Stimulated activated CD4-positive, alpha-beta T cell treated with anti-CD3 and anti-CD28 coated beads, TNF-alpha, amount 100 ng/mL, for 48 hours (primary cell): Measurements from ENCODE around the gene ZNF883.
"Not testable (repeated sequence)": the region's sequence is repeated elsewhere in the genome, so short reads cannot be mapped to it uniquely, and the experiment has no call there.

ENCODE experiments used
- DNase-seq, 3 donors: peaks; one replicate each; pipeline ENCODE4 v3.0.0-alpha.2; 2020; ENCODE audit warnings: low read depth in 3 of 3

The ZNF883 gene

DNA sequence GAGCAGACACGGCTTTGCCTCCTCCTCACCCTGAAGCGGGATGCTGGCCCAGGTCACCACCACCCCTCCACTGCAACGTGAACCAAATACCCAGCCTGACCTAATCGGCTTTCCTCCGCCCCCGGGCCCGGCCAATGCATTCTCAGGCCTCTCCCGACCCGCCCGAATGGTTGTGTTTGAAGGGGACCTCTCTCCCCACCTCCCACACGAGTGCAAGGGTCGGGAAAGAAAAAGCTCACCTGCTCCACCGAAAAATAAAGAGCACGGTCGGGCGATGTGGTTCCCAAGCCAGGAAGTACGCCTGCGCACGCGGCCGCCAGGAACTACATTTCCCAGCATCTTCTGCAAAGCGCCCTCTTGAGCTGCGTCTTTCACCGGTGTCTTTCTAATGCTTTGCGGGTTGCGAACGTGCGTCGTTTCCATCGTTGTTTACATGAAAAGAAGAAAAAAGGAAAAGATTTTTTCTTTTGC is at the start of gene ZNF883:
Gene ZNF883 (minus strand): TSS at position 282 of the 471 bp plus-strand sequence.
- peak in 2 of 3 donors; percentile 18 to 19 for DNase-seq

GRCh38 chr9:113061072-113061850 is 49.3 kb upstream of the ZNF883 start:
- not testable (repeated sequence) for DNase-seq

GRCh38 chr9:113059581-113060284 is 47.7 kb upstream of the ZNF883 start:
- not testable (repeated sequence) for DNase-seq

GRCh38 chr9:113057193-113057592 is 45.2 kb upstream of the ZNF883 start:
- no peak for DNase-seq

DNA sequence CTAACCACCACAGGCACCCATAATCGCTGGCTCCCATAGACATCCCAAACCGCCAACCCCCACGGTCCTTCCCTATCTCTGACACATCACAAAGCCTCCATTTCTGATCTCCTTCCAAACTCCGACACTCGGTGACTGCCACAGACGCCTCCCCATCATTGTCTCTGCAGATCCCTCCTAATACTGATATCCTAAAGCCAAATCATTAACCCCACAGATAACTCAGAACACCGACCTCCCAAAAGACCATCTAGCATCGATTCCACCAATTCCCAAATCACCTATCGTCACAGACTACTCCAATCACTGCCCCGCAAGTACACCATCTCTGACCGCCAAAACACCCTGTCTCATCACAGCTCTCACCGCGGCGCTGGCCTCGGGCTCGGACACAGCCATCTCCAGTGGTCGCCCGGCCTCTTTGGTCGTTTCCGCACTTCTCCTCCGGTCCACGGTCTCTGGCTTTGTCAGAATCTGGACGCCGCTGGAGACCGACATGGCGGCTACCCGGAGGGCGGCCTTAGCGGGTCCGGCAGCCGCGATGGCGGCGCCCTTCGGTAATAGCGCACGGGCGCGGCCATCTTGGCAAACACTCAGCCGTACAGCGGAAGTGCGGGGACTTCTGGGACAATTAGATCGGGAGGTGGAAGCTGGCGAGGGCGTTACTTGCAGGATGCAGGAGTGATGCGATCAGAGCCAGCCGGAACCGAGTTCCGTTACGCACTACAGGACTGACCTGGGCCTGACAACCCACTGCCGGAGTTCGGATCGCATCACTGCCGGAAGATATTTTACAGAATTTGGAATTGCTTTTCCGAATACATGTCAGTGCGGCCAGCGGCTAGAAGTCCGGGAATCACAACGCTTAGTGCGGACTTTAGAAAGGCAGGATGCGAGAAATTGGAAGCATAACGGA is 44.5 kb upstream of the ZNF883 start, which contains the start of gene ZFP37:
Gene ZFP37 (minus strand): TSS at position 534 of the 916 bp plus-strand sequence. CDS start 36 bp downstream, at position 498.
- peak; percentile 51 to 55 (median 53) for DNase-seq

GRCh38 chr9:113042884-113043657 is 31.1 kb upstream of the ZNF883 start:
- DNase-seq: no peak

- DNase-seq: no peak
These were observed 14.2 kb upstream of the ZNF883 start for GRCh38 chr9:113026200-113026599.

DNA sequence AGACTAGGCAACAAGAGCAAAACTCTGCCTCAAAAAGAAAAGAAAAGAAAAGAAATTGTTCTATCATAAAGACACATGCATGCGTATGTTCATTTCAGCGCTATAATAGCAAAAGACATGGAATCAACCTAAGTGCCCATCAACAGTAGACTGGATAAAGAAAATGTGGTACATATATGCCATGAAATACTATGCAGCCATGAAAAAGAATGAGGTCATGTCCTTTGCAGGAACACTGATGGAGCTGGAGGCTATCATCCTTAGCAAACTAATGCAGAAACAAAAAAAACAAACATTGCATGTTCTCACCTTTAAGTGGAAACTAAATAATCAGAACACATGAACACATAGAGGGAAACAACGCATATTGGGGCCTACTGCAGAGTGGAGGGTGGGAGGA is 6.3 kb upstream of the ZNF883 start:
- no peak for DNase-seq

DNA sequence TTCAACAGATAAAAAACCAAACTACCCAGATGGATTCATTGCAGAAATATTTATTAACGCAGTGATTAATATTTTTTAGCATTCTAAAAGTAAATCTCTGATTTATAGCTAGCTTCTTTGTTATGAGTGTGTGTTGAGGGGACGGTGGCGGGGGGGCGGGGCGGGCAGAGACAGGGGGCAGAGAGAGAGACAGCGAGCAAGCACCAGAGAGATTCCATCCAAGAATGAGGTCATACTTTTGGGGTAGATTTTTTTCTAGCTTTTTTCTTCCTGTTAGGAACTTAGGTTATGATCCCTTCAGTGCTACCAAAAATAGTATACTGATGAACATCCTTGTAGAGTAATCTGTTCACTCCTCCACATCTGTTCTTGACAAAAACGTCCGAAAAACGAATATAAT is 500 bp upstream of the ZNF883 start:
- DNase-seq: no peak

DNA sequence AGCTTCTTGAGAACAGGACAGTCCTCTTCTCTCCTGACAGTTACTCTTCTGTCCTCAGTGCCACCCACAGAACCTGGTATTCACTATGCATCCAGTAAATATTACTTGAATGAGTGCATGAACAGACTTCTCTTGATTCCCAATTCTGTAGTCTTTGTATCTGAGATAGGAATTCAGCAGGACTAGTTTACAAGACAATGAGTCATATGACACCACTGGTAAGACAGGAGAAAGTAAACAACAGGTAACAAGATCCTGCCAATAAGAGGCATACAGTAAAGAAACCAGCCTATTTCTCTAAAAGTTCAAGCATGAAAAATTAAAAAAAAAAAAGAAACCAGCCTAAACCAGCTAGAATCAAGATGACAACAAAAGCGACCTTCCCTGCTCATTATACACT is 6.2 kb downstream of the ZNF883 start:
- DNase-seq: no peak

GRCh38 chr9:112997236-112997941 is 14.6 kb downstream of the ZNF883 start:
- DNase-seq: no peak

- DNase-seq: peak in 2 of 3 donors; percentile 1
These were observed 40.6 kb downstream of the ZNF883 start for GRCh38 chr9:112971415-112971814.

GRCh38 chr9:112970939-112971338 is 41.1 kb downstream of the ZNF883 start:
- no peak for DNase-seq

GRCh38 chr9:112969730-112970129 is 42.3 kb downstream of the ZNF883 start:
- DNase-seq: no peak

- no peak for DNase-seq
These were observed 56.4 kb downstream of the ZNF883 start for GRCh38 chr9:112955550-112955949.

GRCh38 chr9:112945620-112946208 is 66.3 kb downstream of the ZNF883 start:
- DNase-seq: no peak

DNA sequence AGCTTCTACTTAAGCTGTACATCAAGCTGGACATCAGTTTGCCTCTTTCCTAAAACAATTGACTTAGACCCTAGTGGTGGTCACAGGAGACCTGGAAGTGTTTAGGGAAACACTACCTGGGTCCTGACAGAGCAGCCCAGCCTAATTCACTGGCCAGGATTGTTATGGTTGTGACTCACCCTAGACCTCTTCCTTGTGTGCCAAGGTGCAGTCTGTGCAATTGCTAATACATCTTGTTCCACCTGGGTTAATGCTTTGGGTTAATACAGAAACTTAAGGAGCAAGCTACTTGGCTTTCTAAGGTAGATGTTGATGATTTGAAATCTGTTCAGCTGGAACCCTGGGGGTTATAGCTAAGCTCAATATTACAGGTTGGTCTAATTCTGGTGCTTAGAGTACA is 72.6 kb downstream of the ZNF883 start:
- no peak for DNase-seq

DNA sequence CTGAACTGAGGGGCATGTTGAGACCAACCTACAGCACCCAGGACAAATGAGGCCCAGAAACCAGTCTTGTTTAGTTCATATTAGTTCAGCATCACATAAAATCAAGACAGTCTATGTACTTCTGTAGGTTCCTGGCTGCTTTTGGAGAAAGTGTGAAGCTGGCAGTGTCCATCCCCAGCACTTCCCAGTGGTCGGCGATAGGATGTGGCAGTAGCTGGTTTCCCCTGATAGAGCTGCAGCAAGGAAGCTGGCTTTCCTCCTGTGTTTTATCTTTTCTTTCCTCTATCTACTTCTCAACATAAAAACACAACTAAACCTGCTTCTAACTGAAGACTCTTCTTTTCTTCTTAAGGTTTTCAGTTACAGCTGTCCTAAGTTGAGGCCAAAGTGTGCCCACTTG is 78.3 kb downstream of the ZNF883 start:
- DNase-seq: no peak

DNA sequence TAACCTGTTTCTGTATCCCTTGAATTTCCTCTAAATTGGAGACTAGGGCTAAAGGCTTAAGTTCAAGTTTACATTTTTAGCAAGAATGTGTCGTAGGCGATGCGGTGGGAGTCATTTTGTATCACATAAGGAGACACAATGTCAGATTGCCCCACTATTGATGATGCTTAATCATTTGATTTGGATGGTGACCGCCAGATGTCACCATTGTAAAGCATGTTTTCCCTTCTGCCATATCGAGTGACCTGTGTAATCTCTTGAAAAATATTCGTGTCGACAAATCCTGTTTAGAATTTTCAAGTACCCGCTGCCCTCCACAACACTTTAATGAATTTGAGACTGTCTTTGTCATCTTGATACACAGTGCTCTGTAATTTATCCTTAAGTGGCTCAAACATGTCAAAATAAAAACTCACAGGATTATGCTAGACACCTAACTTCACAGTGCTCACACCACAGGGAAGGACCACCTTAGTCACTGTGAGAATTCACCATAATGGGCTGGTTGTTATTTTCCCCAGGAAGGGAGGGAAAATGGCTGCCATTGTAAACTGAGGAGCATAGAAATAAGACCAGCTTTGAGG is 86.8 kb downstream of the ZNF883 start:
- no peak for DNase-seq

GRCh38 chr9:112921549-112921948 is 90.4 kb downstream of the ZNF883 start:
- no peak for DNase-seq
